Fibroblast of upper back skin (primary cell): Measurements from ENCODE around the gene PIGN.
"Not testable (repeated sequence)": the region's sequence is repeated elsewhere in the genome, so short reads cannot be mapped to it uniquely, and the experiment has no call there.

Source experiments
- DNase-seq: peaks from one replicate; pipeline ENCODE4 v3.0.0-alpha.2; 2013

Gene PIGN

GRCh38 chr18:62048279-62048678, 138.6 kb downstream of the PIGN start:
- DNase-seq: no peak

- DNase-seq: no peak
Measured at GRCh38 chr18:62045316-62045715, 141.5 kb downstream of the PIGN start.

GRCh38 chr18:62044490-62045000, 142.3 kb downstream of the PIGN start:
- peak; percentile 25 for DNase-seq

- no peak for DNase-seq
Measured at GRCh38 chr18:62037989-62038778, 148.7 kb downstream of the PIGN start.

- DNase-seq: no peak
Measured at GRCh38 chr18:62037012-62037742, 149.7 kb downstream of the PIGN start.

- not testable (repeated sequence) for DNase-seq
Measured at GRCh38 chr18:62034286-62034685, 152.6 kb downstream of the PIGN start.

GRCh38 chr18:62033756-62034155, 153.1 kb downstream of the PIGN start:
- no peak for DNase-seq

GRCh38 chr18:62033207-62033606, 153.6 kb downstream of the PIGN start:
- no peak for DNase-seq

GRCh38 chr18:62030091-62030985, 156.5 kb downstream of the PIGN start:
- peak; percentile 74 for DNase-seq

GRCh38 chr18:62028715-62029114, 158.1 kb downstream of the PIGN start:
- DNase-seq: no peak

GRCh38 chr18:62027914-62028520, 158.8 kb downstream of the PIGN start:
- no peak for DNase-seq

GRCh38 chr18:62026586-62026985, 160.3 kb downstream of the PIGN start:
- DNase-seq: peak; percentile 58

GRCh38 chr18:62024983-62025382, 161.9 kb downstream of the PIGN start:
- no peak for DNase-seq

GRCh38 chr18:62023536-62023935, 163.3 kb downstream of the PIGN start:
- DNase-seq: no peak

GRCh38 chr18:62018759-62019041, 168.2 kb downstream of the PIGN start:
- no peak for DNase-seq

GRCh38 chr18:62018034-62018758, 168.7 kb downstream of the PIGN start:
- DNase-seq: peak; percentile 97

GRCh38 chr18:62017618-62018017, 169.2 kb downstream of the PIGN start:
- no peak for DNase-seq

GRCh38 chr18:62011416-62011815, 175.4 kb downstream of the PIGN start:
- no peak for DNase-seq

GRCh38 chr18:62009521-62009920, 177.3 kb downstream of the PIGN start:
- DNase-seq: no peak

- no peak for DNase-seq
Measured at GRCh38 chr18:62001396-62001795, 185.5 kb downstream of the PIGN start.

GRCh38 chr18:61998957-61999356, 187.9 kb downstream of the PIGN start:
- DNase-seq: peak; percentile 98

GRCh38 chr18:61998335-61998734, 188.5 kb downstream of the PIGN start:
- DNase-seq: peak; percentile 15
